Thyroid gland (tissue), 4 donors: Measurements from ENCODE around the gene TUBAL3. TPM values are rescaled to one million over a fixed set of nuclear protein-coding genes. Genes with fewer than 3 reads are reported as not detected.

ENCODE experiments used
- DNase-seq, 2 donors: peaks; one replicate each; pipeline ENCODE4 v3.0.0-alpha.2; 2019
- H3K27ac ChIP-seq, 3 donors: fragments of 200-600 bp; sonication (generic); 1 replicate in 2 of 3; 2 replicates in 1 of 3; pipeline ENCODE4 v1.5.1; 2016 to 2019; ENCODE audit warnings: mild to moderate bottlenecking in 1 of 3, moderate library complexity in 1 of 3
- H3K27me3 ChIP-seq: fragments of 200-600 bp; sonication (generic); one replicate; pipeline ENCODE4 v1.5.1; 2019
- H3K36me3 ChIP-seq, 2 donors: fragments of 200-600 bp; sonication (generic); one replicate each; pipeline ENCODE4 v1.5.1; 2016 to 2019
- H3K4me1 ChIP-seq, 2 donors: fragments of 200-600 bp; sonication (generic); one replicate each; pipeline ENCODE4 v1.5.1; 2017 to 2019
- H3K4me3 ChIP-seq, 3 donors: fragments of 200-600 bp; sonication (generic); replicated peaks in 1 of 3; 1 replicate in 2 of 3; 2 replicates in 1 of 3; pipeline ENCODE4 v1.5.1; 2016; ENCODE audit warnings: mild to moderate bottlenecking in 1 of 3
- H3K9me3 ChIP-seq: fragments of 200-600 bp; sonication (generic); one replicate; pipeline ENCODE4 v1.5.1; 2017
- CTCF ChIP-seq, 6 experiments: fragments of 200-600 bp in 3 of 6; fragments of 450-650 bp in 3 of 6; sonication (generic) in 3 of 6; IDR thresholded peaks; one replicate each; pipeline ENCODE4 v1.5.1; 2016 to 2019; ENCODE audit warnings: antibody characterized with exemption in 6 of 6, mild to moderate bottlenecking in 2 of 6, inconsistent platforms in 1 of 6, moderate library complexity in 1 of 6
- POLR2A ChIP-seq, 2 donors: fragments of 450-650 bp; IDR thresholded peaks; one replicate each; pipeline ENCODE4 v1.6.1; 2017; ENCODE audit warnings: antibody characterized with exemption in 2 of 2, mild to moderate bottlenecking in 2 of 2, moderate library complexity in 1 of 2
- WGBS, 2 donors: methylation state at CpG; one replicate each; pipeline ENCODE4 v1.1.5; 2017; 5-methylcytosine and 5-hydroxymethylcytosine counted together
- intact Hi-C: fragments of 100-400 bp; cut with DNase I; formaldehyde crosslinking; loops from one replicate; pipeline ENCODE4 v1.15.1; 2023
- total RNA-seq, 4 donors: library from RNA; depleted of rRNA; stranded (reverse); fragments of >200 nt; gene quantifications; one replicate each; pipeline ENCODE4 v1.2.3, GENCODE V29; 2016

The TUBAL3 gene
- total RNA-seq, 4 donors from 2014 or later = 0.33 to 1.1 TPM; not detected in 2

GRCh38 chr10:5442065-5442989, 37.7 kb upstream of the TUBAL3 start:
- intact Hi-C loops = loop anchor here (10.0 kb wide), 1 partner anchor 432 kb away; no protein-coding TSS in a partner anchor
- 53 to 57% methylated on average over 9 of the region's 9 CpGs for WGBS, 2 donors
- H3K36me3 ChIP-seq = no peaks in the 10 kb centered on the region
- H3K4me3 ChIP-seq = no peak overlapping the region
- H3K4me1 ChIP-seq = peaks cover 9 to 19% of the 10 kb centered on the region in 2 donors
- H3K27ac ChIP-seq = no peak overlapping the region
- no peaks in the 10 kb centered on the region for H3K9me3 ChIP-seq
- DNase-seq = no peak
- no peak for TF ChIP-seq POLR2A (IDR thresholded peaks at IDR 0.05)
- peak; percentile 23 to 96 (median 72) for TF ChIP-seq CTCF (IDR thresholded peaks at IDR 0.05)
- H3K27me3 ChIP-seq = no peaks in the 10 kb centered on the region

- whole genome bisulfite sequencing, 2 donors = 71 to 78% methylated on average over 3 to 4 of the region's 4 CpGs
- intact Hi-C loops = loop anchor here (2.0 to 10.0 kb wide), 2 partner anchors 184 to 434 kb away; no protein-coding TSS in a partner anchor
- DNase-seq = no peak
Measured at GRCh38 chr10:5441106-5441505, 36.5 kb upstream of the TUBAL3 start.

DNA sequence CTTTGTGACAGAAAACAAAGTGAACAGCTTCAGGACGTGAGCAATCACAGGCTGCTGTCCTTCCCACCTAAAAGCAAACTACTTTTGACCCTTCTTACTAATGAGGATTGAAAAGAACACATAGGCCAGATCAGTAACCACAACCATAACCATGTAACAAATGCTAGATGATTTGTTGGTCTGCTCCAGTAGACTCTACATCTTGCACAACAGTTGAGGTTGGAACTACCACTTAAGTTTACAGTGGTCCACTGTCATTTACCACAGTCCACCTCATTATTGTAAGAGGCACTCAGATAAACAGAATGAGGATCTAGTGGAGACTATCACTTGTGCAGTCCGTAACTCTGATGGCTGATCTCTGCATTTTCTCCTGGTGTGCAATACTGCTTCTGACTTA, 35.6 kb upstream of the TUBAL3 start:
- DNase-seq = no peak
- TF ChIP-seq POLR2A (IDR thresholded peaks at IDR 0.05) (no peak), CTCF (IDR thresholded peaks at IDR 0.05) (no peak)
- Histone ChIP-seq H3K27ac (no peak overlapping the region), H3K4me1 (peaks cover 0 to 8% of the 10 kb centered on the region in 2 donors), H3K4me3 (no peak overlapping the region), H3K27me3 (no peaks in the 10 kb centered on the region), H3K9me3 (no peaks in the 10 kb centered on the region), H3K36me3 (no peaks in the 10 kb centered on the region)
- intact Hi-C loops = loop anchor here (2.0 to 10.0 kb wide), 2 partner anchors 185 to 435 kb away; no protein-coding TSS in a partner anchor
- WGBS, 2 donors = 95 to 100% methylated on average over 2 of the region's 2 CpGs

More at GRCh38 chr10:5441106-5441505, 36.5 kb upstream of the TUBAL3 start:
- no peaks in the 10 kb centered on the region for H3K9me3 ChIP-seq
- TF ChIP-seq CTCF (IDR thresholded peaks at IDR 0.05) (no peak), POLR2A (IDR thresholded peaks at IDR 0.05) (no peak)
- H3K27me3 ChIP-seq = no peaks in the 10 kb centered on the region
- no peak overlapping the region for H3K4me3 ChIP-seq
- no peak overlapping the region for H3K27ac ChIP-seq
- H3K36me3 ChIP-seq = no peaks in the 10 kb centered on the region
- peaks cover 8 to 17% of the 10 kb centered on the region in 2 donors for H3K4me1 ChIP-seq

DNA sequence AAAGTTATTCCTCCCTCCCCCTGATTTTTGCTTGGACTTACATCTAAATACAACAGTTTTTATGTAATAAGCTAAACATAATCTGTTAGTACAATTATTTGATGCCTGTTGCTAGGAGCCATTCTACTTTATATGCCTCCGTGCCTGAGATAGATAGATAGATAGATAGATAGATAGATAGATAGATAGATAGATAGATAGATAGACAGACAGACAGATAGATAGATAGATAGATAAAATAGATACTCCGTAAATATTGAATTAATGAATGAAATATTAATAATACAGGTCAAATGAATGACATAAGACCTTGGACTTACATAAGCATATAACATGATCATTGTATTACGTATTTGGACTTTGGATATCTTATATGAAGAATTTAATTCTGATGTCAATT, 30.7 kb upstream of the TUBAL3 start:
- H3K36me3 ChIP-seq = no peaks in the 10 kb centered on the region
- WGBS, 2 donors = 96 to 97% methylated on average over 3 of the region's 3 CpGs
- TF ChIP-seq POLR2A (IDR thresholded peaks at IDR 0.05) = no peak
- H3K4me1 ChIP-seq = no peaks in the 10 kb centered on the region
- H3K9me3 ChIP-seq = no peaks in the 10 kb centered on the region
- H3K27me3 ChIP-seq = no peaks in the 10 kb centered on the region
- DNase-seq = no peak
- no peak overlapping the region for H3K4me3 ChIP-seq
- intact Hi-C loops = no loop called here
- no peak overlapping the region for H3K27ac ChIP-seq

- no peaks in the 10 kb centered on the region for H3K27me3 ChIP-seq
- 59 to 63% methylated on average over 3 of the region's 3 CpGs for WGBS, 2 donors
- no peaks in the 10 kb centered on the region for H3K9me3 ChIP-seq
- TF ChIP-seq CTCF (IDR thresholded peaks at IDR 0.05) (peak; percentile 20 to 71 (median 54)), POLR2A (IDR thresholded peaks at IDR 0.05) (no peak)
- no peak overlapping the region for H3K4me3 ChIP-seq
- no peak for DNase-seq
- no peaks in the 10 kb centered on the region for H3K4me1 ChIP-seq
- no peak overlapping the region for H3K27ac ChIP-seq
- H3K36me3 ChIP-seq = no peaks in the 10 kb centered on the region
- intact Hi-C loops = no loop called here
Measured at GRCh38 chr10:5434017-5434753, 29.6 kb upstream of the TUBAL3 start.
